ENCODE data around the gene UBA52. TPM values are rescaled to one million over a fixed set of nuclear protein-coding genes. Genes with fewer than 3 reads are reported as not detected.

Gene UBA52
- polyA plus RNA-seq, 1 of the 3 experiments (the other 2 are of a cell fraction): 2,690 TPM

DNA sequence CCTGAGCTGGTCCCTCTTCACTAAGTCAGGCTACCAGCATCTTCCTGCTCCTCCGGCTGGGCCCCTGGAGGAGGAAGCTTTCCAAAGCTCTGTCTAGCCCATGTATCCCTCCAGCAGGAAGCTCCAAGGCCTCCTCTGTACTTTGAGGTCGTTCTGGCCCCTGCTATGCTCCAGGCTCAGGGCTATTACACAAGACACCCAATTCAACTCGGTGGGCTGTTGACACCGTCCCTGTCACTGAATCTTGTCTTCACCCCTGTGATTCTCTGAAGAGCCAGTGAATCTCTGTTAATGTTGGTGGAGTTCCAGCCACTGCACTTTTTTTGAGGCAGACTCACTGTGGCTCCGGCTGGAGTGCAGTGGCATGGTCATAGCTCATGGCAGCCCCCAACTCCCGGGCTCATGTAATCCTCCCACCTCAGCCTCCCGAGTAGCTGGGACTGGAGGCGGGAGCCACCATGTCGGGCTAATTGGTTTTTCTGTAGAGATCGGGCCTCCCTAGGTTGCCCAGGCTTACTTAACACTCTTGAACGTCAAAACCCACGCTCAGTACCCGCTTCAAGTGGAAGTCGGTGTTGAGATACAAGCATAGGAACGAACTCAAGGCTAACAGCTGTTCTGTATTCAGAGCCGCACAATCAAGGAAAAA lies 16.4 kb downstream of the UBA52 start:
- H2AFZ ChIP-seq (ENCODE audit: low read depth): peak overlapping the region; percentile 84
- peak overlapping the region; percentile 79; the same call in 1 of the 2 replicates for H3K9ac ChIP-seq
- peaks cover 6 to 22% of the 10 kb centered on the region in 2 experiments; a peak in 1 of 4 replicates for H3K4me1 ChIP-seq (ENCODE audit: control insufficient read depth in 1 of 2, insufficient read depth in 2 of 2, low read depth in 1 of 2, low read length in 1 of 2)
- H3K9me3 ChIP-seq: no peaks in the 10 kb centered on the region
- ChIA-PET CTCF (interaction anchor here (0.7 to 10.5 kb wide), 28 partner anchors 10 to 399 kb away, joined by 3 to 234 read pairs (median 6); partner anchors contain the start of genes CERS1, ELL, KXD1 and TMEM59L), POLR2A (interaction anchor here (0.7 to 2.3 kb wide), 6 partner anchors 11 to 331 kb away, joined by 3 to 14 read pairs (median 8); partner anchors contain the start of genes COPE, DDX49 and UBA52)
- TF ChIP-seq GATA2 (CRISPR knock-in tag; IDR thresholded peaks at IDR 0.05) (no peak), EP300 (IDR thresholded peaks at IDR 0.05; ENCODE audit: borderline replicate concordance in 1 of 2, low read depth in 1 of 2, low read length in 1 of 2) (no peak), MXI1 (IDR thresholded peaks at IDR 0.05; ENCODE audit: low read depth, low read length) (0 out of 2 replicates have a peak, but pooled peaks have one; percentile 11)
- no peak for DNase-seq
- no peaks in the 10 kb centered on the region for H3K27me3 ChIP-seq (ENCODE audit: insufficient read depth)
- H3K9me2 ChIP-seq: no peaks in the 10 kb centered on the region
- H3F3A ChIP-seq (replicated peaks; ENCODE audit: insufficient read depth): peaks cover 23% of the 10 kb centered on the region
- H4K20me1 ChIP-seq (ENCODE audit: insufficient read depth): no peaks in the 10 kb centered on the region
- WGBS (ENCODE audit: low lambda C conversion rate): 62% methylated on average over 16 of the region's 16 CpGs
- H3K36me3 ChIP-seq (replicated peaks in 1 of 2; ENCODE audit: control insufficient read depth in 1 of 2, insufficient read depth in 2 of 2, low read length in 1 of 2): no peaks in the 10 kb centered on the region
- H3K4me3 ChIP-seq (ENCODE audit: low read depth in 2 of 2, low read length in 1 of 2): peak overlapping the region; percentile 83 to 89
- H3K4me2 ChIP-seq: peak overlapping the region; percentile 92
- H3K79me2 ChIP-seq (ENCODE audit: insufficient read depth): peaks cover 10% of the 10 kb centered on the region; the same call in 1 of the 2 replicates
- H3K27ac ChIP-seq (ENCODE audit: low read depth in 2 of 2, low read length in 1 of 2): peak overlapping the region; percentile 69 to 94; a peak in 3 of 4 replicates

DNA sequence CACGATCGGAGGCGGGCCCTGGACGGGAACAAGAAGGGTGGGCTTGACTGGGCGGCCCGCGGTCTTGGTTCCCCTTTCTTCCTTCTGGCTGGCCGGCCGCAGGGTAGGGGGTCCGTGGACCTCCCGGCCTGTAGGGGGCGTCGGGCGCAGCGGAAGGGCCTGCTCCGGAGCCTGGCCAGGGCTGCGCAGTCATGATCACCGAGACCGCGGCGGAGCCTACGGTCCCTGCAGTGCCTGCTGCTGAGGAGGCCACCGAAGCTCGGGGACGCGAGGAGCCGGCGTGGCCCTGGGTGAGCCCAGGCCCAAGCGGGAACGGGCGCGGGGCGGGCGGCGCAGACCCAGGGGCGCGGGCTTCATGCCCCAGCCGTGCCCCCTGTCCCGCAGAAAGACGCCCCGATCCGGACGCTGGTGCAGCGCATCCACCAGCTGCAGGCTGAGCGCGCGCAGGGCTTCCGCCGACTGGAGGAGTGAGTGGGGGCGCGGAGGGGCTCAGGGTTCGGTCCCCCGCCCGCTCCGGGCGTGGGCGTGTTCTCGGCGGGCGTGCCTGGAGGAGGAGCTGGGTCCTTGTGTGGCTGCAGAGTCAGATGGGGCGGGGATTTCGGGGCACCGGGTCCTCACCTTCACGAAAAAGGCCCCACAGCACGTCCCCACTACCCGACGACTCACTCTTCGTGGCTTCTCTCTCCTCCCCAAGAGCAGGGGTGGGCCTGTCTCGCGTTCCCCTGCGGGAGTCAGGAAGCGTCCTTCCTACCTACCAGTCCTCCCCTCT lies 17.1 kb downstream of the UBA52 start, which contains the start of gene REX1BD:
Gene REX1BD (plus strand): TSS at position 188 of the 769 bp plus-strand sequence. CDS start 4 bp downstream, at position 192.
- Histone ChIP-seq H4K20me1 (ENCODE audit: insufficient read depth) (no peaks in the 10 kb centered on the region), H3K9me2 (no peaks in the 10 kb centered on the region), H3K9ac (peak within 1 kb of the TSS; percentile 79), H3K36me3 (replicated peaks in 1 of 2; ENCODE audit: control insufficient read depth in 1 of 2, insufficient read depth in 2 of 2, low read length in 1 of 2) (no peaks in the 10 kb centered on the region), H3K27me3 (ENCODE audit: insufficient read depth) (no peaks in the 10 kb centered on the region), H3K79me2 (ENCODE audit: insufficient read depth) (peaks cover 10% of the 10 kb centered on the region; the same call in 1 of the 2 replicates), H3K9me3 (no peaks in the 10 kb centered on the region), H3F3A (replicated peaks; ENCODE audit: insufficient read depth) (peaks cover 26% of the 10 kb centered on the region), H3K27ac (ENCODE audit: low read depth in 2 of 2, low read length in 1 of 2) (peak within 1 kb of the TSS; percentile 69 to 94), H2AFZ (ENCODE audit: low read depth) (peak within 1 kb of the TSS; percentile 84), H3K4me1 (ENCODE audit: control insufficient read depth in 1 of 2, insufficient read depth in 2 of 2, low read depth in 1 of 2, low read length in 1 of 2) (peaks cover 6 to 22% of the 10 kb centered on the region in 2 experiments; a peak in 1 of 4 replicates), H3K4me2 (peak within 1 kb of the TSS; percentile 92), H3K4me3 (ENCODE audit: low read depth in 2 of 2, low read length in 1 of 2) (peak within 1 kb of the TSS; percentile 83 to 89)
- WGBS (ENCODE audit: low lambda C conversion rate): 1% methylated on average over 27 of the region's 72 CpGs
- ChIA-PET POLR2A (interaction anchor here (0.8 to 2.5 kb wide), 11 partner anchors 11 to 330 kb away, joined by 3 to 20 read pairs (median 5); partner anchors contain the start of genes COPE, DDX49, TMEM59L and UBA52), CTCF (interaction anchor here (0.7 to 10.5 kb wide), 40 partner anchors 8 to 399 kb away, joined by 3 to 234 read pairs (median 5); partner anchors contain the start of genes CERS1, CRTC1, ELL and KXD1)
- peak; percentile 89 for DNase-seq
- TF ChIP-seq FOSL2 (IDR thresholded peaks at IDR 0.05; ENCODE audit: borderline replicate concordance, low read depth): no peak
- TF ChIP-seq TEAD4 (IDR thresholded peaks at IDR 0.05; ENCODE audit: borderline replicate concordance, insufficient read depth): peak; percentile 28; the same call in 1 of the 2 replicates
- peak; percentile 52 for TF ChIP-seq POLR2AphosphoS5 (IDR thresholded peaks at IDR 0.05; ENCODE audit: low read depth, low read length)
- TF ChIP-seq GABPA (IDR thresholded peaks at IDR 0.05; ENCODE audit: low read depth): peak; percentile 42; the same call in 1 of the 2 replicates
- TF ChIP-seq NRF1 (IDR thresholded peaks at IDR 0.05; ENCODE audit: low read depth, low read length): peak; percentile 1; the same call in 1 of the 2 replicates
- 0 out of 2 replicates have a peak, but pooled peaks have one; percentile 21 for TF ChIP-seq ELF1 (IDR thresholded peaks at IDR 0.05)
- no peak for TF ChIP-seq EP300 (IDR thresholded peaks at IDR 0.05; ENCODE audit: borderline replicate concordance in 1 of 2, low read depth in 1 of 2, low read length in 1 of 2)
- TF ChIP-seq RCOR1 (IDR thresholded peaks at IDR 0.05; ENCODE audit: low read length): peak; percentile 24; the same call in 1 of the 2 replicates
- TF ChIP-seq, protein P1, sequence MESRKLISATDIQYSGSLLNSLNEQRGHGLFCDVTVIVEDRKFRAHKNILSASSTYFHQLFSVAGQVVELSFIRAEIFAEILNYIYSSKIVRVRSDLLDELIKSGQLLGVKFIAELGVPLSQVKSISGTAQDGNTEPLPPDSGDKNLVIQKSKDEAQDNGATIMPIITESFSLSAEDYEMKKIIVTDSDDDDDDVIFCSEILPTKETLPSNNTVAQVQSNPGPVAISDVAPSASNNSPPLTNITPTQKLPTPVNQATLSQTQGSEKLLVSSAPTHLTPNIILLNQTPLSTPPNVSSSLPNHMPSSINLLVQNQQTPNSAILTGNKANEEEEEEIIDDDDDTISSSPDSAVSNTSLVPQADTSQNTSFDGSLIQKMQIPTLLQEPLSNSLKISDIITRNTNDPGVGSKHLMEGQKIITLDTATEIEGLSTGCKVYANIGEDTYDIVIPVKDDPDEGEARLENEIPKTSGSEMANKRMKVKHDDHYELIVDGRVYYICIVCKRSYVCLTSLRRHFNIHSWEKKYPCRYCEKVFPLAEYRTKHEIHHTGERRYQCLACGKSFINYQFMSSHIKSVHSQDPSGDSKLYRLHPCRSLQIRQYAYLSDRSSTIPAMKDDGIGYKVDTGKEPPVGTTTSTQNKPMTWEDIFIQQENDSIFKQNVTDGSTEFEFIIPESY (IDR thresholded peaks at IDR 0.05; ENCODE audit: borderline replicate concordance, low read depth): no peak
- TF ChIP-seq RAD21 (IDR thresholded peaks at IDR 0.05; ENCODE audit: low read length): peak; percentile 5; the same call in 1 of the 2 replicates
- no peak for TF ChIP-seq EZH2phosphoT487 (IDR thresholded peaks at IDR 0.05; ENCODE audit: borderline replicate concordance, low read depth)
- TF ChIP-seq MEF2A (IDR thresholded peaks at IDR 0.05; ENCODE audit: borderline replicate concordance, low read depth): no peak
- no peak for TF ChIP-seq NFIC (IDR thresholded peaks at IDR 0.05; ENCODE audit: borderline replicate concordance)
- TF ChIP-seq CHD2 (IDR thresholded peaks at IDR 0.05; ENCODE audit: low read length, partially characterized antibody): peak; percentile 34
- peak; percentile 68; the same call in 1 of the 2 replicates for TF ChIP-seq TAF1 (IDR thresholded peaks at IDR 0.05; ENCODE audit: borderline replicate concordance, low read depth, low read length)
- peak; percentile 86; the same call in 1 of the 2 replicates for TF ChIP-seq SIN3A (IDR thresholded peaks at IDR 0.05; ENCODE audit: borderline replicate concordance, low read depth, low read length)
- TF ChIP-seq SMC3 (IDR thresholded peaks at IDR 0.05; ENCODE audit: low read depth, low read length): peak; percentile 2; the same call in 1 of the 2 replicates
- TF ChIP-seq, protein P2, sequence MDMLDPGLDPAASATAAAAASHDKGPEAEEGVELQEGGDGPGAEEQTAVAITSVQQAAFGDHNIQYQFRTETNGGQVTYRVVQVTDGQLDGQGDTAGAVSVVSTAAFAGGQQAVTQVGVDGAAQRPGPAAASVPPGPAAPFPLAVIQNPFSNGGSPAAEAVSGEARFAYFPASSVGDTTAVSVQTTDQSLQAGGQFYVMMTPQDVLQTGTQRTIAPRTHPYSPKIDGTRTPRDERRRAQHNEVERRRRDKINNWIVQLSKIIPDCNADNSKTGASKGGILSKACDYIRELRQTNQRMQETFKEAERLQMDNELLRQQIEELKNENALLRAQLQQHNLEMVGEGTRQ (IDR thresholded peaks at IDR 0.05; ENCODE audit: borderline replicate concordance, low read depth, low read length): no peak
- 0 out of 2 replicates have a peak, but pooled peaks have one; percentile 40 for TF ChIP-seq FOXJ3 (CRISPR knock-in tag; IDR thresholded peaks at IDR 0.05)
